ENCODE data around the gene PPP1R12B.
"Not testable (repeated sequence)": the region's sequence is repeated elsewhere in the genome, so short reads cannot be mapped to it uniquely, and the experiment has no call there.

PPP1R12B gene

GRCh38 chr1:202599669-202600431, 251.4 kb downstream of the PPP1R12B start:
- in situ Hi-C loops (cut with HindIII; ENCODE audit: low sequenced_read_pairs), result no loop called here

DNA sequence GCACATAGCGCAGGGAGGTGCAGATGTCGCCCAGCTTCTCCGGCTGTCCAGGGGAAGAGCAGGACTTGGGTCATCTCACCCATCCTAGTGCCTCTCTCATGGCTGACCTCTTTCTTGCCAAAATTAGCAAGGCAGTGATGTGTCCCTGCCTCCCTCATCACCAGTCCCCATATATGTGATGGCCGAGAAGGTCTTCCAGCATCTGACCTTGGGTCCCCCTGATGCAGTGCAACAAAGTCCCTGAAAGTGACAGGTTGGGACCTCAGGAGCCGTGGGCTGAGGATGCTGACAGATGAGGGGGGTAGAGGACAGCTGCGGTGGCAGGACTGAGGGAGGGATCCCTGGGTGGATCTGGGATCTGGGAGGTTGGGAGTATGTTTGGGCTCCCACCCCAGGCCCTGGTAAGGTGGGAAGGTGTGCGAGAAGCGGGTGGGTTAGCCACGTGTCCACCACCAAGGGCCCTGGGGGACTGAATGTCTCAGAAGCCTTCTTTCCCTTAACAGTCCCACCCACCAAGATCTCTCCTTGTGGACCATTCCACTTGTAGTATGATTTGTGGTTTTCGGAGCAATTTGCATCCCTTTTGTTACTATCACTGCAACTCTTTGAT, 252.0 kb downstream of the PPP1R12B start:
- in situ Hi-C loops (cut with HindIII; ENCODE audit: low sequenced_read_pairs), result no loop called here

GRCh38 chr1:202603435-202603834, 254.9 kb downstream of the PPP1R12B start:
- in situ Hi-C loops (cut with HindIII; ENCODE audit: low sequenced_read_pairs), result no loop called here

- in situ Hi-C loops (cut with HindIII; ENCODE audit: low sequenced_read_pairs), result no loop called here
Observed at GRCh38 chr1:202605515-202605914, 257.0 kb downstream of the PPP1R12B start.

DNA sequence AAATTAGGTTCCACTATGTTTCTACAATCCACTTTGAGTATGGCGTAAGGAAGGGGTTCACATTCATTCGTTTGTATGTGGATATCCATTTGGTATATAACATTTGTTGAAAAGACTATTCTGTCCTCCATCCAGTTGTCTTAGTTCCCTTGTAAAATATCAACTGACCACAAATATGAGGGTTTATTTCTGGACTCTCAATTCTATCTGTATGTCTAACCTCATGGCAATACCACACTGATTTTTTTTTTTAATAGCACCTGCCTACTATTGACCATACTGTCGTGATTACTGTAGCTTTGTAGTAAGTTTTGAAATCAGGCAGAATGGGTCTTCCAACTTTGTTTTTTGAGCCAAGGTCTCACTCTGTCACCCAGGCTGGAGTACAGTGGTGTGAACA, 263.5 kb downstream of the PPP1R12B start:
- in situ Hi-C loops (cut with HindIII; ENCODE audit: low sequenced_read_pairs), result not testable (repeated sequence)

DNA sequence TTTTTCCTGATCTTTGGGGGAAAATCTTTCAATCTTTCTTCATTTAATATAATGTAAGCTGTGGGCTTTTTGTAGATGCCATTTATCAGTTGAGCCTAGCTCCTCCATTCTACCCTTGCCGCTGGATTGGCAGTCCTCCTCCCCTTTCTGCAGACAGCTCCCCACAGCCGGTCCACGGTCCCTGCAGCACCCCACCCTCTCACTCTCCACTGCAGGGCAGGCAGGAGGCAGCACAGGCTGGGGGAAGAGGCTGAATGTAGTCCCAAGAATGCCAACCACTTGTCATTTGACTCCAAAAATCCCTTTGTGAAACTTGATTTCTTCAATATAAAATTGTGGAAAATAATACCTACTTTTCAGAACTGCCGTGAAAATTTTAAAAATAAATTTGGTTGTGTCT, 265.1 kb downstream of the PPP1R12B start:
- in situ Hi-C loops (cut with HindIII; ENCODE audit: low sequenced_read_pairs), result no loop called here

DNA sequence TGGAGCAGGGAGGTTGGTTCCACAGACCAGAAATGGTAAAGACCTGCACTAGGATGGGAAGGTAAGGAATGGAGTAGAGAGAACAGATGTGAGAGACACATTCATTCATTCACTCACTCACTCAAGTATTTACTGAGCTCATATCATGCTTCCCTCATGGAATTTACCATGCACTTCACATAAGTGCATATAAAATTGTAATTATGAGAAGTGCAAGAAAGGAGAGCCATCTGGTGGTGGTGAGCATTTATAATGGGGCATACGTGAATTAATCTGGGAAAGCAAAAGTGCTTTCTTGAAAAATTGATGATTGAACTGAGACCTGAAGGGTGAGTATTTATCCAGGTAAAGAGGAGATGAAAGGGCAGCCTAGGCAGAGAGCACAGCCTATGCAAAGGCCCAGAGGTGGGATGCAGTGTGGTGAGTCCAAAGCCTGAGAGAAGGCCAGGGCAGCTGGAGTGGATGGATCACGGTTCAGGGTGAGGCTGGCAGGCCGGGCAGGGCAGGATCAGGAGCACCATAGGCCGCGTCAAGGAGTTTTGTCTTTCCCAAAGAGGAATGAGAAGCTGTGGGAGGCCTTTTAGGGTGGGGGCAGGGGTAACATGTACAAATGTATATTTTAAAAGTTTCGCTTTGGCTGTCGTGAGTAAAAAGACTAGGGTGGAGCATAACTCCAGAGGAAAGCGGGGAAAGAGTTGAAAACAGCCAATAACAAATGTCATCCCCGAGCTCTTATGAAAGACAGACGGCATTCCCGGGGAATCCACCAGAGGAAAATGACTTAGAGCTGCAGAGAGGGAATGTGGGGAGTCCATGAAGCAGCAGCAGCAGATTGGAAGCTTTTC, 266.1 kb downstream of the PPP1R12B start:
- in situ Hi-C loops (cut with HindIII; ENCODE audit: low sequenced_read_pairs), result not testable (repeated sequence)

- in situ Hi-C loops (cut with HindIII; ENCODE audit: low sequenced_read_pairs), result not testable (repeated sequence)
Observed at GRCh38 chr1:202615208-202615500, 266.7 kb downstream of the PPP1R12B start.

DNA sequence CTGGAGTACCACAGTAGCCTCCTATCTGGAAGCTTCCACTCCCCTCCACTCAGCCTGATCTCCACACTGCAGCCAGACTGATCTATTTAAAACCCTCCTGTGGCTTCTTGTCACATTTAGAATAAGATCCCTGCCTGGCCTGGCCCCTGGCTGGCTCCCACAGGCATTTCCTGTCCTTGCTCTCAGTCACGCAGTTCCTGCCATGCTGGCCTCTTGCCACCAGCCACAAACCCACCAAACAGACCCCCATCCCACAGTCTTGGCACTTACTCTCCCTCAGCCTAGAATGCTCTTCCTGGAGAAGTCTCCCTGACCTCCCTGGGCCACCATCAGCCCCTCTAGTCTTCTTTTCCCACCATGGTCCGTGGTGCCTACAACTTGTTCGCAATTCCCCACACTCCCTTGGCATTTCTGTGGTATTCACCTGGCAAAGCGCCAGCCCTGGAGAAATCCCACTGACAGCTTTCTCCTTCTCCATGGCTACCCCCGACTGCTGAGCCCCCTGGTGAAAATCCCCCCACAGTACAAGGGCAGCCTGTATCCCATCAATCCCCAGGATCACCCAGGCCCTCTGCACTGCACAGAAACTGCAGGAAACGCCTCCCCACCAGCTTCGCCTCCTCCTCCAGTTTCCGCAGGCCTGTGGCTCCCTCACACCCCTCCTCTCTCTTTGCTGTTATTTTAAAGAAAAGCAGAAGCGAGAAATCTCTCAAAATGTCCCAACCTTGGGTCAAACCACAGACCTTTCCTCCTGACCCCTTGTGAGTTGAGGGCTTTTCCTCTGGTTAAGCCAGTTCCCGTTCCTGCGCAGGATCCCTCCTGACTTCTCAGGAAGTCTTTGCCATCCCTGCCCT, 267.2 kb downstream of the PPP1R12B start:
- in situ Hi-C loops (cut with HindIII; ENCODE audit: low sequenced_read_pairs), result no loop called here

GRCh38 chr1:202616355-202616915, 267.9 kb downstream of the PPP1R12B start:
- in situ Hi-C loops (cut with HindIII; ENCODE audit: low sequenced_read_pairs), result no loop called here

- in situ Hi-C loops (cut with HindIII; ENCODE audit: low sequenced_read_pairs), result not testable (repeated sequence)
Observed at GRCh38 chr1:202619012-202619411, 270.5 kb downstream of the PPP1R12B start.

DNA sequence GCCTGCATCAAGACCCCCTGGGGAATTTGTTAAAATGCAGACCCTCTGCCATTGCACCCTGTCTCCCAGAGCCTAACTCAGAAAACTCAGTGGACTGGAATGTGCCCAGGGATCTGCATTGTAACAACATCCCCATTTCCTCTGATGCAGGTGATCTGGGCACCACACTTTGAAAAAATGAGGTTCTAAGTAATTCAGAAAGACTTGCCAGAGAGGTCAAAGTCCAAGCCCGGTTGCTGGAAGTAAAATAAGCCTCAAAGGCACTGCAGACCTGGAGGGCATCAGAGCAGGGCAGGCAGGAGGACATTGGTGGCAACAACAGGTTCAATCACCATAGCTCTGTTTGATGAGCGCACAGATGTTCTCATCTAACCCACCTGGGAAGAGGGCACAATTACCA, 271.0 kb downstream of the PPP1R12B start:
- in situ Hi-C loops (cut with HindIII; ENCODE audit: low sequenced_read_pairs), result no loop called here

- in situ Hi-C loops (cut with HindIII; ENCODE audit: low sequenced_read_pairs), result not testable (repeated sequence)
Observed at GRCh38 chr1:202620036-202620435, 271.5 kb downstream of the PPP1R12B start.

GRCh38 chr1:202621446-202621845, 272.9 kb downstream of the PPP1R12B start:
- in situ Hi-C loops (cut with HindIII; ENCODE audit: low sequenced_read_pairs), result no loop called here

DNA sequence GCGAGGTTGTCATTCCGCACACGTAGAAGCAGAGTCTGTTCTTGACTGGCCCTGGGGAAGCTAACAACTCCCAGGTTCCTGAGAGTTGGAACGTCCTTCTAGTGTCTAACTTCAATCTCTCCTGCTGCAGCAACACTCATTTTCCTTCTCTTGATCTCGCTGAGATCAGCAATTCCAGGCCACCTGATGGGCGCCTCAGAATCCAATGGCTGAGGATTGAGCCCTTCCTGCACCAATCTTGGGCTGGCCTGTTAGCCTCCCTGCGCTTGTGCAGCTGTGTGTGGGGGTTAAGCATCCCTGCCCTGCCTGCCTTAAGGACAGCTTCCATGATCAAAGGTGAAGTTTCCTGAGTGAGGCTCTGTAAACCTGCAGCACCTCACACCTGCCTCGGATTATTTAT, 273.9 kb downstream of the PPP1R12B start:
- in situ Hi-C loops (cut with HindIII; ENCODE audit: low sequenced_read_pairs), result no loop called here

GRCh38 chr1:202623075-202623474, 274.6 kb downstream of the PPP1R12B start:
- in situ Hi-C loops (cut with HindIII; ENCODE audit: low sequenced_read_pairs), result no loop called here

GRCh38 chr1:202623476-202623875, 275.0 kb downstream of the PPP1R12B start:
- in situ Hi-C loops (cut with HindIII; ENCODE audit: low sequenced_read_pairs), result not testable (repeated sequence)

DNA sequence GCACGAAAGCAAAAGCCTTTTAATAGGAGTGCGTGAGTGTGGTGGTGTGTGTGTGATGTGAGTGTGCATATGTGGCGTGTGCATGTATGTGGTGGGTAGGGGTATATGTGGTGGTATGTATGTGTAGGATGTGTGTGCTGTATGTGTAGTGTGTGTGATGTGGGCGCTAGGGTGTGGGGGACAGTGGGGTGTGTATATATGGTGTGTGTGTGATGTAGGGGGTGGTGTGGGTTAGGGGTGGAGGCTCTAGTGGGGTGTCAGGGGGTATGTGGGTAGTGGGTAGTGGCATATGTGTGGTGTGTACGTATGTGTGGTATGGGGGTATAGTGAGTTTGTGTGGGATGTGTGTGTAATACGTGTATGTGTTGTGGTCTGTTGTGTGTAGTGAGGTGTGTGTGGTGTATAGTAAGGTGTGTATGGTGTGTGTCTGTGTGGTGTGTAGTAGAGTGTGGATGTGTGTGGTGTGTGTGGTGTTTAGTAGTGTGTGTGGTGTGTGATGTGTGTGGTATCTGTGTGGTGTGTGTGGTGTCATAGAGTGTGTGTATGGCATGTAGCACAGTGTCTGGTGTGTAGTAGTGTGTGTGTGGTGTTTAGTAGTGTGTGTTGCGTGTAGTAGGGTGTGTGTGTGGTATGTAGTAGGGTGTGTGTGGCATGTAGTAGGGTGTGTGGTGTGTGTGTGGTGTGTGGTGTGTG, 275.7 kb downstream of the PPP1R12B start:
- in situ Hi-C loops (cut with HindIII; ENCODE audit: low sequenced_read_pairs), result no loop called here

GRCh38 chr1:202624781-202625108, 276.2 kb downstream of the PPP1R12B start:
- in situ Hi-C loops (cut with HindIII; ENCODE audit: low sequenced_read_pairs), result no loop called here
